ELF-1 (cell line): ENCODE data around the gene KMT2C.

Source experiments
- DNase-seq: peaks from one replicate; pipeline ENCODE4 v3.0.0-alpha.2; 2016; ENCODE audit warnings: low read depth, low spot score

KMT2C gene

DNA sequence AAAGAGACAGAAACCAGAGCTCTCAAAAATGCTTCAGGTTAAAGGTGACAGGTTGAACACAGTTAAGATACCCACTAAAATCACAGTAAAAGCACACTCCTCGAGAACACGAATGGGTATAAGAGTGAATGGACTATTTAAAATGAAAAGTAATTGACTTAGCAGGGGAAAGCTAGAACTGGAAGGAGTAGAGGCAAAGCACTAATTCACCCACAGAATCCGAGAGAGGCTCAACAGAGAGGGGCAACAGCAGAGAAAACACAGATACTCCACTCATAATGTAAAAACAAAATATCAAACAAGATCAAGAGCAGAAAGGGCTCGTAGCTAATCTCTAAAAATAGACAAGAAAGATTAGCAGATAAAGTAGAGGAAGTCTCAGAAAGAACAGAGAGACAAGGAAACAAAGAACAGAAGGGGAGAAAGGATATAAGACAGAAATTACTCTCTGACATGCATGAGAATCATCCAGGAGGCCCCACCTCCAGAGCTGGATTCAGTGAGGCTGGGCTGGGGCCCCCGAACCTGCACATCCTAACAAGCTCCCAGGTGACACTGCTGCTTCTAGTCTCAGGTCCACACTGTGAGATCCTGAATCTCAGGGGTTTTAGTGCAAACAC, 292.7 kb downstream of the KMT2C start:
- DNase-seq, result no peak

- no peak for DNase-seq
Measured at GRCh38 chr7:152140560-152140959, 295.2 kb downstream of the KMT2C start.

GRCh38 chr7:152140067-152140466, 295.7 kb downstream of the KMT2C start:
- DNase-seq, result no peak

DNA sequence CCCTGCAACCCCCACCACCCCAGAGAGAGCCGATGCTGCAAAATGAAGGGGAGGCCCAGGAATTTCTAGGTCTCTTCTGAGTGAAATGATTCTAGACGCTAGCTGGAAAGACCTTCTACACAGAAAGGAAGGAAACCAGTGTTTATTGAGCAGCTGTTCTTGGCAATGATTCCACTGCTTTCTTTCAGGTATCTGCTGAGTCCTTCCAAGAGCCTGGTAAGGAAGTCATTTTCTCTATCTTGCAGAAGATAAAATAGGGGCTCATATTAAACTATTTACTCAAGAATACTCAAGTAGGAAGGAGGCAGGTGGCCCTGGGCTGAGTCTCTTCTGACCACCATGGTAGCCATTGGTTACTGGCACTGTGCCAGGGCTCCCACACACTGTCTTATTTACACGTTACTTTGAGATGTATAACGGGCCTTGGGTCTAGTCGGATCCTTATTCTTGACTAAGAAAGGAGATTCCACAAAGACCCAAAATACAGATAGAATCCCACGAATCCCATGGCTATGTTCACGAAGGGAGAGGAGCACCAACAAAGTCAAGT, 298.3 kb downstream of the KMT2C start:
- no peak for DNase-seq

- no peak for DNase-seq
Measured at GRCh38 chr7:152136686-152137085, 299.1 kb downstream of the KMT2C start.

- DNase-seq, result no peak
Measured at GRCh38 chr7:152133804-152134203, 302.0 kb downstream of the KMT2C start.

- DNase-seq, result no peak
Measured at GRCh38 chr7:152132812-152133211, 303.0 kb downstream of the KMT2C start.

DNA sequence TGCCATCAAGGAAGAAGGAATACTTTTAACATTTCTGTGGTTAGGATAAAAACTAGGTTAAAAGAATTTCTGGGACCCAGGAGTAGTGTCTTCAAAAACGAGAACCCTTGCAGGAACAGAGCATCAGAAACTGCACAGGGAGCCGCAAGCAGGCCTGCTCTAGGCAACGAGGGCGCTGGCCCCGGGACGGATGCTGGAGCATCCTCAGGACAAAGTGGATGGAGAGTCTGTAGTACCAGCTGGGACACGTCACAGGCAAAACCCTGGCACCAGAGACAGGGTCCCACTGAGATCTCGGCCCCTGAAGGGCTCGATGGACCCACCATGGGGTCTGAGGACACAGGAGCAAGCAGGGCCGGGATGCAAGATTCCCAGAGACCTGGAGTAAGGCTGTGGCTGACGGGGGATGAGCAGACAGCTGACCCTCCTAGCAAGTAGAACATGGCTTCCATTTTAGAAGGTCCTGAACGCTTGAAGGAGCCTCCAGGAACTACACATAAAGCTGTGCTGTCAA, 303.8 kb downstream of the KMT2C start:
- no peak for DNase-seq

DNA sequence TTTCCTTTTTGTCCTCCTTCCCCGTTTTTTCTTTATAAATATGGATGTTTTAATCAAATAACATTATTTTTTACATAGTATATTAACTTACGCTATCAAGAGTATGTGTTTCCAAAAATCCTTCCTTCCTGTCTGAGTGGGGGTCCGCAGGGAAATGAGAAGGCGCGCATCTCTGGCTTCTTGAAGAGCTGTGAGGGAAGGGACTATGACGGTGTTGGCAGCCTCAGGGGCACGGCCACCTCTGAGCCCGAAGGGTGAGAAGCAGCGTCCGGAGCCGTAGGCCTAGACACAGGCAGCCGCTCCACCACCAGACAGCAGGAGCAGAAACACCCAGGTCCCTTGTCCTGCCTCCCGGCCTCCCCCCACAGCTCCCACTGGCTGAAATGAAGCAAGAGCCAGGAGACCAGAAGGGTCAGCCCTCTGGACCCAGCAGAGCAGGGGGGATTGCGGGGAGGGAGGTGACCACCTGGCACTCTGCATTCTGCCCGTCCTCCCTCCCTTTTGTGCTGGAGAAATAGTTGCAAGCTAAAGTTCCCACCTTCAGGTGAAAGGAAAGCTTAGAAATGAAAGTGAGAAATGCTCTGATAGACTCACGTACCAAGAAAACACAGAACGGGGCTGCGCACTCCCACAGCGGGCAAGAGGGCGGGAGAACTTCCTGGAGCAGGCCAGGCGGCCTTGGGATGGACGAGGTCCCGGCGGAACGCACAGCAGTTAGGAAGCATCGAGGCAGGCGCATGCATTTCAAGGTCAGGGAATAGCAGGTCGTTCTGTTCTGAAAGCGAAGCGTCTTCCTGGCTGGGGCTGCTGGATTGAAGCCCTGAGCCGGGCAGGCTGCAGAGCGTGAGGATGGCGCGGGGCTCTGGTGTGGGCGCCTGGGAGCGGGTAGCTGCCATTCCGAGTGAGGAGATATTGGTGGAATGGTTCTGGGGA, 304.9 kb downstream of the KMT2C start:
- no peak for DNase-seq

DNA sequence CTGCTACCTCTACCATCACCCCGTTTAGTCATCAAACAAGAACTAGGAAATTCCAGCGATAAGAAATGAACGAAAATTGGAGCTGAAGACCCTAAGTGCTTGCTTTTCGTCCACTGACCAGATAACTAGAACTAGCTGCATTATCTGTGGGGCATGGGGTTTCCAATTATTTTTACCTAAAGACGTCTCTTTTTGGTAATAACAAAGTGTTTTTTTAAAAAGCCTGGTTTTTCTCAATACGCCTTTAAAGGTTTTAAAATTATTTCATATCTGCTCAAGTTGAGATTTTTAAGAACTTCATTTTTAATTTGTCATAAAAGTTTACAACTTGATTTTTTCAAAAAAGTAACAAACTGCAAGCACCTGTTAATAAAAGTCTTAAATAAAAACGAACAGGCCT, 306.1 kb downstream of the KMT2C start:
- no peak for DNase-seq

GRCh38 chr7:152128741-152129461, 306.9 kb downstream of the KMT2C start:
- no peak for DNase-seq

DNA sequence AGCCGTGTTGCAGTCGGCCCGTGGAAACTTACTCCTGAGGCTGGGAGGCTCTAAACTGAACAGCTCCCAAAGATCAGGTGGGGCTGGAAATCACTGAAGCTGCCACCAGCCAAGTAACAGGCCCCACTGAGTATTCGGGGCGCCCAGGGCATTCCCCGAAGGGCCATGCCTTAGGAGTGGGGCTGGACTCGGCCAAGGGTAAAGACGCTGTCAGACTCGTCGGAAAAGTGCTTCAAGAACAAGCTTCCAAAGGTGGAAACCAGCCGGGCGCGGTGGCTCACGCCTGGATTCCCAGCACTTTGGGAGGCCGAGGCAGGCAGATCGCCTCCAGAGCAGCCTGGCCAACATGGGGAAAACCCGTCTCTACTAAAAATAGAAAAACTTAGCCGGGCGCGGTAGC, 307.6 kb downstream of the KMT2C start:
- no peak for DNase-seq

- no peak for DNase-seq
Measured at GRCh38 chr7:152127229-152127628, 308.6 kb downstream of the KMT2C start.

- DNase-seq, result no peak
Measured at GRCh38 chr7:152126741-152127140, 309.1 kb downstream of the KMT2C start.

GRCh38 chr7:152122540-152122939, 313.3 kb downstream of the KMT2C start:
- DNase-seq, result no peak

DNA sequence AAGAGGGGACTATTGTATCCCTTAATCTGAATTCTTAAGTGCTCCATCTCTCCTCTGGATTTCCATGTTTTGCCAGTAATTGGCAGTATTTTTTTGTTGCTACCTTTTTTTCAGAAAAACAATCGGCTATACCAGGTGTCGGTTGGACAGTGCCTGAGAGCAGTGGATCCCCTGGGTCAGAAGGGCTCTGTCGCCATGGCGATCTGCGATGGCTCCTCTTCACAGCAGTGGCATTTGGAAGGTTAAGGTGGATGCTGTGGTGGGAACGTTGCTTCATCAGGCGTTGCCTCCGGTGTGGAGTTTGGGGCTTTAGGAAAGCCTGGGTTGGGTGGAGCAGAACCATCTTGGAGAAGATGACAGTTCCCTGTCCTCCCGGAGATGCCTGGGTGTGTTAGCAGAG, 314.4 kb downstream of the KMT2C start:
- no peak for DNase-seq

DNA sequence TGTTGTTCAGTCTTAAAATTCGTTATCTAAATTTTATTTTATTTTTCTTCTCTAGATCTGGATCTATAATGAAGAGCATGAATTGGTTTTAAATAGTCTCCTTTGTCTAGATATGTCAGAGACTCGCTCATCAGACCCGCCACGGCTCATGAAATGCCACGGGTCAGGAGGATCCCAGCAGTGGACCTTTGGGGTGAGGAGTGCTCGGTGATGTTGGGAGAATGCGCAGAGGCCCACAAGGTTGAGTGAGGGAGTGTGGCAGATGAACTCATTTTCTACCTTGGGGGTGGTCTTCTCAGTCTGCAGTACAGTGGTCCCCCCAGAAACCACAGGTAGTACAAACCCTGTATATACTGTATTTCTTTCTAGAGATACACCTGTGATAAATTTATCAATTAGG, 315.0 kb downstream of the KMT2C start:
- no peak for DNase-seq

DNA sequence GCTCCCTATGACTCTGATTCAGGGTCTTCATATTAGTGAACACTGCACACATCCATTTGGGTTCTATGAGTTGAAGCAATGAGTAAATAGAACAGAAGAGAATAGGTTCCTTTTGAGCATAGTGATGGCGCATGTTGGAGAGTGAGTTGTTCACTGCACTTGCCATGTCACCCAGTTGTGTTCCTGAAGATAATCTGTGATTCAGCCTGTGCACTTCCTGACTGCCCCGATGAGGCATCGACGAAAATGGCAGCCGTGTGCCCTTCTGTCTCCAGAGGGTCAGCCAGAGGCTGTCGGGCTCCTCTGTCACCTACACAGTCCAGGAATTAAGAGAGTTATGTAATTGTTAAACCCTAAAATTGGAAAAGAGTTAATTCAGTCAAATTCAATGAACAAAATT, 315.6 kb downstream of the KMT2C start:
- DNase-seq, result no peak

- no peak for DNase-seq
Measured at GRCh38 chr7:152117356-152117755, 318.4 kb downstream of the KMT2C start.

DNA sequence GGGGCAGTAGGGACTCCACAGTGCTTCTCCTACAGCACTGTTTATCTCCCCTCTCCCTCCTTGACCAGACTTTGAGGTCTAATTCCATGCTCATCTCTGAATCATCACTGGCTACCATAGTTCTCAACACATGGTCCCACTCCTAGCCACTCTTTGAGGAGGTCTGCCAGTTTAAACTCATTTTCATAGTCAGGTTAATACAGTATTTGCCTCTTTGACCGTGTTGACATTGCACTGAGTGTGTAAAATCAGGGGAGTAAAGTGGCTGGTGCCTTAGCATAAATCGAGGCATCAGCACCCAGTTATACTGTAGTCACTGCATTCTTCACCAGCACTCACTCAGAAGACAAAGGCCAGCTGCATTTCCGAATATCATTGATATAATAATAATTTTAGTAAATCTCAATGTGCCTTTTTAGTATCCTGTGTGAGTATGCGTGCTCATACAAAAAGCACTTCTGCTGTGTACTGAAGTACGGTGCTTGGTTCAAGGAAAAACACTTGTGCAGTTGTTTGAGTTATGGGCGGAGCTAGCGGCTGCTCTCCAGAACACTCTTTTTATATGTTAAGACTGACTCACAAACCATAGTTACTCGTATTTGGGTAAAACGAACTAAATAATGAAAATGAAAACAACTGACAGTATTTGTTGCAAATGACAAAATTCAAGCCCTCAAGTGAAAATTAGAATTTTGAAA, 320.6 kb downstream of the KMT2C start:
- DNase-seq, result no peak

- no peak for DNase-seq
Measured at GRCh38 chr7:152112829-152113228, 323.0 kb downstream of the KMT2C start.
